ENCODE measurements around the gene WNT3A.

DNA sequence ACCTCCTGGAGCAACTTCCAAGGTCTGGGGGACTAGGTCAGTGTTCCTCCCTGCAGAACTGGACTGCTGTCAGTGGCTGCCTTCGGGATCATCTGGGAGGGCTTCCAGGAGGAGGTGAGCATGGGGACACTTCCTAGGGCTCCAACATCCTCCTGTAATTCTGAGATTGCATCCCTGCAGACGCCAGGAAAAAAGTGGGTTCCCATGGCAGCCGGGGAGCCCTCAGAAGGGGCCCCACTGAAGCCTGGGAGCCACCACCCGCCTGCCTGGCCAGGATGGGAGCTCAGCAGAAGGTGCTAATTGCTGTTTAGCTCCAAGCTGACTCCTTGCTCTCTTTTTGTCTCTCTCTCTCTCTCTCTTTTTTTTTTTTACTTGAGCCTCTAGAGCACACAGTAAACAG, 59.6 kb downstream of the WNT3A start:
- TF ChIP-seq, protein P1, sequence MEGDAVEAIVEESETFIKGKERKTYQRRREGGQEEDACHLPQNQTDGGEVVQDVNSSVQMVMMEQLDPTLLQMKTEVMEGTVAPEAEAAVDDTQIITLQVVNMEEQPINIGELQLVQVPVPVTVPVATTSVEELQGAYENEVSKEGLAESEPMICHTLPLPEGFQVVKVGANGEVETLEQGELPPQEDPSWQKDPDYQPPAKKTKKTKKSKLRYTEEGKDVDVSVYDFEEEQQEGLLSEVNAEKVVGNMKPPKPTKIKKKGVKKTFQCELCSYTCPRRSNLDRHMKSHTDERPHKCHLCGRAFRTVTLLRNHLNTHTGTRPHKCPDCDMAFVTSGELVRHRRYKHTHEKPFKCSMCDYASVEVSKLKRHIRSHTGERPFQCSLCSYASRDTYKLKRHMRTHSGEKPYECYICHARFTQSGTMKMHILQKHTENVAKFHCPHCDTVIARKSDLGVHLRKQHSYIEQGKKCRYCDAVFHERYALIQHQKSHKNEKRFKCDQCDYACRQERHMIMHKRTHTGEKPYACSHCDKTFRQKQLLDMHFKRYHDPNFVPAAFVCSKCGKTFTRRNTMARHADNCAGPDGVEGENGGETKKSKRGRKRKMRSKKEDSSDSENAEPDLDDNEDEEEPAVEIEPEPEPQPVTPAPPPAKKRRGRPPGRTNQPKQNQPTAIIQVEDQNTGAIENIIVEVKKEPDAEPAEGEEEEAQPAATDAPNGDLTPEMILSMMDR (IDR thresholded peaks at IDR 0.05 in 8 of 11, conservative IDR thresholded peaks at IDR 0.05 in 3 of 11) = no peak
- TF ChIP-seq POLR2A (IDR thresholded peaks at IDR 0.05) (no peak), POLR2AphosphoS5 (IDR thresholded peaks at IDR 0.05) (no peak)

All from spleen (tissue), 7 donors.